GM19025 (cell line): ENCODE results near the gene SUSD4.
"Not testable (repeated sequence)": the region's sequence is repeated elsewhere in the genome, so short reads cannot be mapped to it uniquely, and the experiment has no call there.

Source experiments
- ATAC-seq: cut with Tn5 transposase; IDR thresholded peaks from one replicate; pipeline ENCODE4 v1.9.1; 2021; ENCODE audit warnings: mild to moderate bottlenecking, low read depth, moderate library complexity; ENCODE audit not compliant: unreplicated experiment

The SUSD4 gene

GRCh38 chr1:223258751-223259198, 105.2 kb downstream of the SUSD4 start:
- ATAC-seq = no peak

- ATAC-seq = no peak
Measured at GRCh38 chr1:223257856-223258550, 106.0 kb downstream of the SUSD4 start.

GRCh38 chr1:223256034-223256433, 107.9 kb downstream of the SUSD4 start:
- no peak for ATAC-seq

GRCh38 chr1:223253916-223254315, 110.1 kb downstream of the SUSD4 start:
- no peak for ATAC-seq

GRCh38 chr1:223251387-223251786, 112.6 kb downstream of the SUSD4 start:
- ATAC-seq = not testable (repeated sequence)

- no peak for ATAC-seq
Measured at GRCh38 chr1:223250632-223251015, 113.4 kb downstream of the SUSD4 start.

GRCh38 chr1:223249854-223250631, 113.9 kb downstream of the SUSD4 start:
- no peak for ATAC-seq

- ATAC-seq = no peak
Measured at GRCh38 chr1:223248770-223249140, 115.2 kb downstream of the SUSD4 start.

GRCh38 chr1:223248001-223248769, 115.8 kb downstream of the SUSD4 start:
- ATAC-seq = no peak

- ATAC-seq = no peak
Measured at GRCh38 chr1:223246476-223247112, 117.4 kb downstream of the SUSD4 start.

- no peak for ATAC-seq
Measured at GRCh38 chr1:223245983-223246382, 118.0 kb downstream of the SUSD4 start.

GRCh38 chr1:223245411-223245810, 118.6 kb downstream of the SUSD4 start:
- no peak for ATAC-seq

- ATAC-seq = peak; percentile 75
Measured at GRCh38 chr1:223244366-223245103, 119.4 kb downstream of the SUSD4 start.

- ATAC-seq = no peak
Measured at GRCh38 chr1:223243441-223244050, 120.4 kb downstream of the SUSD4 start.

GRCh38 chr1:223242971-223243370, 121.0 kb downstream of the SUSD4 start:
- no peak for ATAC-seq

GRCh38 chr1:223242382-223242955, 121.5 kb downstream of the SUSD4 start:
- no peak for ATAC-seq

GRCh38 chr1:223240122-223240521, 123.9 kb downstream of the SUSD4 start:
- no peak for ATAC-seq

- no peak for ATAC-seq
Measured at GRCh38 chr1:223235091-223235490, 128.9 kb downstream of the SUSD4 start.

GRCh38 chr1:223234534-223234933, 129.4 kb downstream of the SUSD4 start:
- ATAC-seq = no peak
